ENCODE measurements around the gene AIF1.

DNA sequence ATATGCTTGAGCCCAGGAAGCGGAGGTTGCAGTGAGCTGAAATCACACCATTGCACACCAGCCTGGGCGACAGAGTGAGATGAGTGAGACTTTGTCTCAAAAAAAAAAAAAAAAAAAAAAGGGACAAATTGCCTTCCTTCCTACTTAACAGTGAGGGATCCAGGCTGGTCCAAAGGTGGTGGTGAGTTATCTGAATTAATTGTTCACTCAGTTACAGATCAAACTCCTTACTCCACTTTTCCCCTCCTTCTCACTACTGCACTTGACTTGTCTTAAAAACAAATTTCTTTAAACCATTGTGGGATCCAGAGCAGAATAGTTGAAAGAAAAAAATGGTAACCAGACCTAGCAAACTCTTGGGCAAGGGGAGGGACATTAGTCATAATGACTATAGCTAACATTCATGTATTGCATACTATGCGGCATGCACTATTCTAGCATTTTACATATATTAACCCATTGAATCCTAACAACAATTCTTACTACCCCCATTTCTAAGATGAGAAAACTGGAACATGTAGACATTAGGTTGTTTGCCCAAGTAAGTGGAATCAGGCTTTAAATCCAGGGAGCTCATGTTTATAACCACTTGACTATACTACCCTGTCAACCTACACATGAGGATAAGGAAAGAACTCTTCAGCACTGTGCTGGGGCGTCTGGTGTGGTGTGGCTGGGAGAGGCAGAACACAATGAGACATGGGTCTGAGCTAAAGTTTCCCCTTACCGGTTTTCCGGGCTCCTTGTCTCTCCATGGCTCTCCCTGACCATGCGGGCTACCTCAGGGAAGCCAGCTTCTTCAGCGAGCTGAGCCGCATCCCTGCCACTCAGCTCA lies 48.3 kb downstream of the AIF1 start:
- TF ChIP-seq, protein P1, sequence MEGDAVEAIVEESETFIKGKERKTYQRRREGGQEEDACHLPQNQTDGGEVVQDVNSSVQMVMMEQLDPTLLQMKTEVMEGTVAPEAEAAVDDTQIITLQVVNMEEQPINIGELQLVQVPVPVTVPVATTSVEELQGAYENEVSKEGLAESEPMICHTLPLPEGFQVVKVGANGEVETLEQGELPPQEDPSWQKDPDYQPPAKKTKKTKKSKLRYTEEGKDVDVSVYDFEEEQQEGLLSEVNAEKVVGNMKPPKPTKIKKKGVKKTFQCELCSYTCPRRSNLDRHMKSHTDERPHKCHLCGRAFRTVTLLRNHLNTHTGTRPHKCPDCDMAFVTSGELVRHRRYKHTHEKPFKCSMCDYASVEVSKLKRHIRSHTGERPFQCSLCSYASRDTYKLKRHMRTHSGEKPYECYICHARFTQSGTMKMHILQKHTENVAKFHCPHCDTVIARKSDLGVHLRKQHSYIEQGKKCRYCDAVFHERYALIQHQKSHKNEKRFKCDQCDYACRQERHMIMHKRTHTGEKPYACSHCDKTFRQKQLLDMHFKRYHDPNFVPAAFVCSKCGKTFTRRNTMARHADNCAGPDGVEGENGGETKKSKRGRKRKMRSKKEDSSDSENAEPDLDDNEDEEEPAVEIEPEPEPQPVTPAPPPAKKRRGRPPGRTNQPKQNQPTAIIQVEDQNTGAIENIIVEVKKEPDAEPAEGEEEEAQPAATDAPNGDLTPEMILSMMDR (conservative IDR thresholded peaks at IDR 0.05 in 1 of 2, IDR thresholded peaks at IDR 0.05 in 1 of 2; ENCODE audit: low read depth in 1 of 2, low read length in 2 of 2), result no peak
- no peak for TF ChIP-seq EZH2 (IDR thresholded peaks at IDR 0.05; ENCODE audit: low read length, missing control alignments)

Data from fibroblast of lung (primary cell).